Panc1 (cell line): ENCODE results near the gene C1D. TPM values are rescaled to one million over a fixed set of nuclear protein-coding genes. Genes with fewer than 3 reads are reported as not detected.

Source experiments
- ATAC-seq: fragments of 200-7000 bp; cut with Tn5 transposase; 2 replicates; pipeline ENCODE4 v1.9.1; 2020; ENCODE audit warnings: mild to moderate bottlenecking, moderate library complexity
- BruUV-seq: library from RNA; stranded (reverse); fragments of 400-500 nt; replicated peaks from 2 replicates; lab custom pipeline; 2021; lab: Mats Ljungman, UMichigan
- CTCF ChIA-PET: fragments of 300-600 bp; sonication (Branson Sonifier 250); formaldehyde crosslinking; loops from one replicate; lab custom pipeline; 2022; ENCODE audit warnings: antibody characterized with exemption; lab: Charles Lee
- POLR2A ChIA-PET: fragments of 300-600 bp; sonication (Branson Sonifier 250); formaldehyde crosslinking; loops from one replicate; lab custom pipeline; 2022; ENCODE audit warnings: antibody characterized with exemption; lab: Charles Lee
- DNase-seq: peaks from one replicate; pipeline ENCODE4 v3.0.0-alpha.2; 2010; ENCODE audit warnings: low read depth, low spot score
- H3K27ac ChIP-seq: 2 replicates; pipeline ENCODE4 v1.5.1; 2011; ENCODE audit warnings: mild to moderate bottlenecking, low read length, inconsistent platforms
- H3K27me3 ChIP-seq: fragments of 200-500 bp; sonication (Bioruptor generic); 2 replicates; pipeline ENCODE4 v1.6.0; 2014; ENCODE audit warnings: low read length, inconsistent platforms; ENCODE audit not compliant: control insufficient read depth, insufficient read depth
- H3K36me3 ChIP-seq: fragments of 200-500 bp; sonication (Bioruptor generic); 2 replicates; pipeline ENCODE4 v1.5.1; 2014; ENCODE audit warnings: inconsistent platforms, mild to moderate bottlenecking, low read length, moderate library complexity; ENCODE audit not compliant: control insufficient read depth, insufficient read depth
- H3K4me1 ChIP-seq: 2 replicates; pipeline ENCODE4 v1.5.1; 2011; ENCODE audit warnings: inconsistent platforms, mild to moderate bottlenecking, low read length, moderate library complexity; ENCODE audit not compliant: control insufficient read depth, insufficient read depth
- H3K4me3 ChIP-seq, 2 experiments: 2 replicates each; pipeline ENCODE4 v1.5.1; 2011 to 2012; ENCODE audit warnings: low read depth in 2 of 2, low read length in 2 of 2, mild to moderate bottlenecking in 2 of 2, inconsistent platforms in 1 of 2, moderate library complexity in 1 of 2
- H3K9me3 ChIP-seq: fragments of 200-500 bp; sonication (Bioruptor generic); 2 replicates; pipeline ENCODE4 v1.5.1; 2014; ENCODE audit warnings: low read depth, mild to moderate bottlenecking, inconsistent platforms, low read length, moderate library complexity; ENCODE audit not compliant: control insufficient read depth, insufficient read depth
- CTCF ChIP-seq: fragments of 450-650 bp; IDR thresholded peaks from 2 replicates; pipeline ENCODE4 v1.5.1; 2017; ENCODE audit warnings: mild to moderate bottlenecking
- POLR2AphosphoS5 ChIP-seq: IDR thresholded peaks from 2 replicates; pipeline ENCODE4 v1.6.1; 2012; ENCODE audit warnings: mild to moderate bottlenecking, low read depth, low read length, moderate library complexity
- REST ChIP-seq, 2 experiments: IDR thresholded peaks; 2 replicates each; pipeline ENCODE4 v1.6.1; 2011 to 2012; ENCODE audit warnings: low read depth in 2 of 2, control low read depth in 1 of 2, low read length in 1 of 2, mild to moderate bottlenecking in 1 of 2, moderate library complexity in 1 of 2; ENCODE audit not compliant: insufficient read depth in 1 of 2
- SIN3A ChIP-seq: IDR thresholded peaks from 2 replicates; pipeline ENCODE4 v1.6.1; 2012; ENCODE audit warnings: low read depth, mild to moderate bottlenecking, low read length, moderate library complexity, borderline replicate concordance; ENCODE audit not compliant: insufficient read depth
- TCF7L2 ChIP-seq: IDR thresholded peaks from 2 replicates; pipeline ENCODE4 v1.6.1; 2011; ENCODE audit warnings: mild to moderate bottlenecking, low read depth, low read length, inconsistent platforms
- in situ Hi-C: cut with HindIII; loops from 2 replicates; pipeline ENCODE4 v1.10.0; 2016; ENCODE audit warnings: low sequenced_read_pairs, low pct_unique_long_range_greater_than_20kb
- intact Hi-C: fragments of 100-400 bp; cut with micrococcal nuclease; formaldehyde crosslinking; loops from one replicate; pipeline ENCODE4 v1.10.0; 2022; ENCODE audit not compliant: unreplicated experiment
- total RNA-seq: library from RNA; stranded (reverse); gene quantifications from one replicate; pipeline ENCODE4 v1.2.1, GENCODE V29; 2021; ENCODE audit not compliant: unreplicated experiment

C1D gene
- total RNA-seq, 1 experiment from 2014 or later = 16.8 TPM

- ChIA-PET POLR2A (no interaction called here), CTCF (no interaction called here)
- H3K9me3 ChIP-seq = no peaks in the 10 kb centered on the region
- H3K27me3 ChIP-seq = peaks cover 11% of the 10 kb centered on the region
- TF ChIP-seq SIN3A (no peak), TCF7L2 (no peak), CTCF (no peak), REST (IDR thresholded peaks at IDR 0.05; ENCODE audit: insufficient read depth in 1 of 2, low read depth in 2 of 2, low read length in 1 of 2) (no peak), POLR2AphosphoS5 (no peak)
- BruUV-seq = no TSS peak
- intact Hi-C loops (no loop called here), in situ Hi-C loops (no loop called here)
- no peak overlapping the region for H3K27ac ChIP-seq
- H3K36me3 ChIP-seq = no peaks in the 10 kb centered on the region
- DNase-seq (no peak), ATAC-seq (no peak)
- no peaks in the 10 kb centered on the region for H3K4me1 ChIP-seq
- no peak overlapping the region for H3K4me3 ChIP-seq
These were observed 28.7 kb upstream of the C1D start for GRCh38 chr2:68091439-68092034.

GRCh38 chr2:68089961-68090360 lies 27.2 kb upstream of the C1D start:
- BruUV-seq = no TSS peak
- no peak for DNase-seq
- Histone ChIP-seq H3K27me3 (peaks cover 13% of the 10 kb centered on the region), H3K27ac (no peak overlapping the region), H3K9me3 (no peaks in the 10 kb centered on the region), H3K4me1 (no peaks in the 10 kb centered on the region), H3K36me3 (no peaks in the 10 kb centered on the region), H3K4me3 (no peak overlapping the region)
- POLR2A ChIA-PET = no interaction called here
- ATAC-seq = no peak
- CTCF ChIA-PET = no interaction called here
- no peak for TF ChIP-seq TCF7L2
- TF ChIP-seq REST (IDR thresholded peaks at IDR 0.05; ENCODE audit: insufficient read depth in 1 of 2, low read depth in 2 of 2, low read length in 1 of 2) = no peak
- TF ChIP-seq POLR2AphosphoS5 = no peak
- TF ChIP-seq CTCF = no peak
- TF ChIP-seq SIN3A = no peak
- intact Hi-C loops (no loop called here), in situ Hi-C loops (no loop called here)
